Measurements from ENCODE around the gene VWA5B1.

VWA5B1 gene, protein sequence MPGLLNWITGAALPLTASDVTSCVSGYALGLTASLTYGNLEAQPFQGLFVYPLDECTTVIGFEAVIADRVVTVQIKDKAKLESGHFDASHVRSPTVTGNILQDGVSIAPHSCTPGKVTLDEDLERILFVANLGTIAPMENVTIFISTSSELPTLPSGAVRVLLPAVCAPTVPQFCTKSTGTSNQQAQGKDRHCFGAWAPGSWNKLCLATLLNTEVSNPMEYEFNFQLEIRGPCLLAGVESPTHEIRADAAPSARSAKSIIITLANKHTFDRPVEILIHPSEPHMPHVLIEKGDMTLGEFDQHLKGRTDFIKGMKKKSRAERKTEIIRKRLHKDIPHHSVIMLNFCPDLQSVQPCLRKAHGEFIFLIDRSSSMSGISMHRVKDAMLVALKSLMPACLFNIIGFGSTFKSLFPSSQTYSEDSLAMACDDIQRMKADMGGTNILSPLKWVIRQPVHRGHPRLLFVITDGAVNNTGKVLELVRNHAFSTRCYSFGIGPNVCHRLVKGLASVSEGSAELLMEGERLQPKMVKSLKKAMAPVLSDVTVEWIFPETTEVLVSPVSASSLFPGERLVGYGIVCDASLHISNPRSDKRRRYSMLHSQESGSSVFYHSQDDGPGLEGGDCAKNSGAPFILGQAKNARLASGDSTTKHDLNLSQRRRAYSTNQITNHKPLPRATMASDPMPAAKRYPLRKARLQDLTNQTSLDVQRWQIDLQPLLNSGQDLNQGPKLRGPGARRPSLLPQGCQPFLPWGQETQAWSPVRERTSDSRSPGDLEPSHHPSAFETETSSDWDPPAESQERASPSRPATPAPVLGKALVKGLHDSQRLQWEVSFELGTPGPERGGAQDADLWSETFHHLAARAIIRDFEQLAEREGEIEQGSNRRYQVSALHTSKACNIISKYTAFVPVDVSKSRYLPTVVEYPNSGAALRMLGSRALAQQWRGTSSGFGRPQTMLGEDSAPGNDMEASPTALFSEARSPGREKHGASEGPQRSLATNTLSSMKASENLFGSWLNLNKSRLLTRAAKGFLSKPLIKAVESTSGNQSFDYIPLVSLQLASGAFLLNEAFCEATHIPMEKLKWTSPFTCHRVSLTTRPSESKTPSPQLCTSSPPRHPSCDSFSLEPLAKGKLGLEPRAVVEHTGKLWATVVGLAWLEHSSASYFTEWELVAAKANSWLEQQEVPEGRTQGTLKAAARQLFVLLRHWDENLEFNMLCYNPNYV

DNA sequence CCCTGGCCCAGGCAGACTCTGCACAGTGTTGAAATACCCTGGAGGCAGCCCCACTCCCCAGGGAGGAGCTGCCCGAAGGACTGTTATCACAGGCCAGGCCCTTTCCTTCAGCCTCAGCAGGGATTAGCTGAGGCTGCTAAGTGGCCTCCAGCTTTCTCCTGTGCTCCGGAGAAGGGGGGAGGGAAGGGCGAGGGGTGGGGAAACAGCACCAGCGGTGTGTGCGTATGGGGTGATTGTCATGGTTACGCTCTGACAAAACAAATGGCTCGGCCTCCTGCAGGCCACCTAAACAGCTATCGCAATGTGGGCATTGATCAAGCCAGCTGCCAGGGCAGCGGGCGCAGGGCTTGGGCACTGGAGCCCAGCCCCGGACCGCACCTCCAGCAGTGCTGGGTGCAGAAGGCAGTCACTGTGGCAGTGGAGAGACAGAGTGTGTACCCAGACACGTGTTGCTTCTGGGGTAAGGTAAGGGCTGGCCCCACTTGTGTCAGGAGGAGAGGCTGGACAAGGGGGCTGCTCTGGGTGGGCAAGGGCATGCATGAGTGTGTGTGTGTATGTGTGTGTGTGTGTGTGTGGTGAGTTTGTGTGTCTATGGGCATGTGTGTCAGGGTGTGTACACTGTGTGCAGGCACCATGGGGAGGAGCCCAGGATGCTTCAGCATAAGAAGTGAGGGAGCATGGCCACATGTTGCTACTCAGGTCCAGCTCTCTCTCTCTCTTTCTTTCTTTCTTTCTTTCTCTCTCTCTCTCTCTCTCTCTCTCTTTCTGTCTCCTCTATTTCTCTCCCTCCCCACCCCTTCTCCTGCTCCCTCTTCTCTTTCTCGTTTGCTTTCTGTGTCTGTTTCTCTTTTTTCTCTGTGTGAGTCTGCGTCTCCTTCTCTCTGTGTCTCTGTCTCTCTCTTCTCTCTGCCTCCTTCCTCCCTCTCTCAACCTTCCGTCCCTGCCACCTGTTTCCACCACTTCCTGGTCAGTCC is at the start of gene VWA5B1:
Gene VWA5B1 (plus strand): TSS at position 252 of the 974 bp plus-strand sequence. CDS start 19,727 bp downstream, outside the sequence.
- peak in 1 of 2 donors; percentile 29 for DNase-seq (ENCODE audit: low read depth in 2 of 2)
- TF ChIP-seq, protein P1, sequence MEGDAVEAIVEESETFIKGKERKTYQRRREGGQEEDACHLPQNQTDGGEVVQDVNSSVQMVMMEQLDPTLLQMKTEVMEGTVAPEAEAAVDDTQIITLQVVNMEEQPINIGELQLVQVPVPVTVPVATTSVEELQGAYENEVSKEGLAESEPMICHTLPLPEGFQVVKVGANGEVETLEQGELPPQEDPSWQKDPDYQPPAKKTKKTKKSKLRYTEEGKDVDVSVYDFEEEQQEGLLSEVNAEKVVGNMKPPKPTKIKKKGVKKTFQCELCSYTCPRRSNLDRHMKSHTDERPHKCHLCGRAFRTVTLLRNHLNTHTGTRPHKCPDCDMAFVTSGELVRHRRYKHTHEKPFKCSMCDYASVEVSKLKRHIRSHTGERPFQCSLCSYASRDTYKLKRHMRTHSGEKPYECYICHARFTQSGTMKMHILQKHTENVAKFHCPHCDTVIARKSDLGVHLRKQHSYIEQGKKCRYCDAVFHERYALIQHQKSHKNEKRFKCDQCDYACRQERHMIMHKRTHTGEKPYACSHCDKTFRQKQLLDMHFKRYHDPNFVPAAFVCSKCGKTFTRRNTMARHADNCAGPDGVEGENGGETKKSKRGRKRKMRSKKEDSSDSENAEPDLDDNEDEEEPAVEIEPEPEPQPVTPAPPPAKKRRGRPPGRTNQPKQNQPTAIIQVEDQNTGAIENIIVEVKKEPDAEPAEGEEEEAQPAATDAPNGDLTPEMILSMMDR (IDR thresholded peaks at IDR 0.05; ENCODE audit: low read depth, low read length), result no peak
- H3K4me3 ChIP-seq (replicated peaks in 1 of 2; ENCODE audit: low read depth in 2 of 2, low read length in 2 of 2), result no peak within 1 kb of the TSS

DNA sequence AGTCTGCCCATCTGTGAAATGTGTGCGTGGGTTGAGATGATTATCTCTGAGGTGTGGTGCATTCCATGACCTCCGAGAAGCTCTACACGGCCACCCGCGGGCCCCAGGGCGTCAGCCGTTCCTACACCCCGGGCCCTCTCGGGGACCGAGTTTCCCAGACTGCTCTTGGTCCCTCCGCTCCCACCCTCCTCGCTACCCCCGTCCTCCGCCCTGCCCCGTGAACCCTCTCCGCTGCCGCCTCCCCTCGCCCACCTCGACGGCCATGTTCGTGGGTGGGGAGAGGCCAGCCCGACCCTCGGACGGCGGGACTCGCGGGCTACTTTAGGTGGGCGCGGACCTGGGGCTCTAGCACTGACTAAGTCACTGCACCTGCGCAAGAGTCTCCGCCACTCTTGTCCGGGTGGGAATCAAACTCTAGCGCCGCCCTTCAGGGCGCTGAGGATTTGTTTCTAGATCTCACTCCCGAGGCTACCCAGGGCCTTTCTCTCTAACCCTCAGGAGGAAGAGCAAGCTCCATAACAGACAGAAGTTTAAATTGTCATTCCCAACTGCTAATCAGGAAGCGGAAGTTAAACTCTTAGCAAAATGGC is 47.7 kb upstream of the VWA5B1 start:
- no peak for DNase-seq (ENCODE audit: low read depth in 2 of 2)
- no peak overlapping the region for H3K4me3 ChIP-seq (replicated peaks in 1 of 2; ENCODE audit: low read depth in 2 of 2, low read length in 2 of 2)
- TF ChIP-seq, protein P1 (IDR thresholded peaks at IDR 0.05; ENCODE audit: low read depth, low read length), result no peak

DNA sequence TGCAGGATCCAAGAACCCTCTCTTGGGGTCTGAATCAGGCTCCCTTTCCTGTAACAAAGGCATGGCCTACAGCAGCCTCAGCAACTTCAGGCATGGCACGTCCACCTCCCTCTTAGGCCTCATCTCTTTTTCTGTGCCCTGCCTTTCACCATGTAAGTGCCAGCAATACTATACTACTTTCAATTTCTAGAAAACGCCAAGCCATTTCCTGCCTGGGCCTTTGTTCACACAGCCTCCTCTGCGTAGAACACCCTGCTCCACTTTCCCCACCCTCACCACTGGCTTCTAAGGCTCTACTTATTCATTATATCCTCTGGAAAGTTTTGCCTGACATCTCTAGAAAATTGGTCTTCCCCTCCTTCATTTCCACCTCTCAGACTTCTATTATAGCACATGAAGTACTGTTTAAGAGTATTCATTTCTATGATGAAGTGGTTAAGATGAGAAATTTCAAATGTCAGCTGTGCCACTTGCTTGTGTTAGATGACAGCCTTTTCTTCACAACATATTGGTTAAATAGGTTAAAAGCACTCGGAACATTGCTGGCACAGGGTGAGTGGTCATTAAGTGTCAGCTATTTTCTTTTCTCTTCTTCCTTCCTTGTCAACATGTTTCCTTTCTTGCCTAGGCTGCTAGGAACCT is 41.6 kb upstream of the VWA5B1 start:
- H3K4me3 ChIP-seq (replicated peaks in 1 of 2; ENCODE audit: low read depth in 2 of 2, low read length in 2 of 2), result no peak overlapping the region
- DNase-seq (ENCODE audit: low read depth in 2 of 2), result no peak

DNA sequence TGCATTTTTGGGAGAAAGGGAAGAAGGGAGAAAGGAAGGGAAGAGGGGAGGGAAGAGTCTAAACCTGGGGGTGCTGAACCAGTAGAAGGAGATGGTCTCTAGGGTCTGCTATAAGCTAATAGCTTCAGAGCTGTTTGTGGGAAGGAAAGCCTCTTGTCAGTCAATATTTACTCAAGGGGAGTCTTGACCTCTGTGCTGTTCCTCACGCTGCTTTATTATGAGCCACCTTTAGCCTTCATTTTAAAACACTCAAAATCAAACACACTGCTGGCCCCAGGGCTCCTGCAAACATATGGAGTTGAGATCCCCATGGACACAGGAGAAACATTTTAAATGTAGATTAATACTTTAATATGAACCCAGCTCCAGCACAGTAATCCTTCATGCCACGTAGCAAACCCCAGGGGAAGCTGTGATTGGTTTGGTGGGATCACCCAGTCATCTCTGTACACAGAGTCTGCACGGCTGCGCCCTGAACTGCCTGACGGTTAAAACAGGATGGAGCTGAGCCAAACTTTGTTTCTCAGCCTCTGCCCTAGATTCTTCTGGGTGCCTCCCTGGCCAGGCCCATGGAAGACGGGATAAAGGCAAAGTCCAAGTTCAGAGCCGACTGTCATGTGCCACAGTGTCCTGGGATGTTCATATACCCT is 40.2 kb upstream of the VWA5B1 start:
- DNase-seq (ENCODE audit: low read depth in 2 of 2), result peak; percentile 43 to 68
- TF ChIP-seq, protein P1 (IDR thresholded peaks at IDR 0.05; ENCODE audit: low read depth, low read length), result no peak

More for the DNA sequence above, 41.6 kb upstream of the VWA5B1 start:
- TF ChIP-seq, protein P1 (IDR thresholded peaks at IDR 0.05; ENCODE audit: low read depth, low read length), result no peak

DNA sequence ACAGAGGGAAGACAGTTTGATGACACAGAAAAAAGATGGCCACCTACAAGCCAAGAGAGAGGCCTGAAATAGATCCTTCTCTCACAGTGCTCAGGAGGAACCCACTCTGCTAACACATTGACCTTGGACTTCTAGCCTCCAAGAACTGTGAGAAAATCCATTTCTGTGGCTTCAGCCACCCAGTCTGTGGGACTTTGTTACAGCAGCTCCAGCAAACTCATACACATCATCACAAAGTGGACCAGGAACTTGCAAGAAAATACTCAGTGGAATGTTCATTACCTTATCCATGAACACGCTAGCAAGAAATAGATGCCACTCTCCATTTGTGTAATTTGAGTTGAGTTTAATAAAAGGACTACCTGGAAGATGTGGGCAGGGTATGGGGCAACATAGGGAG is 38.1 kb upstream of the VWA5B1 start:
- TF ChIP-seq, protein P1 (IDR thresholded peaks at IDR 0.05; ENCODE audit: low read depth, low read length), result no peak
- DNase-seq (ENCODE audit: low read depth in 2 of 2), result no peak
- H3K4me3 ChIP-seq (replicated peaks in 1 of 2; ENCODE audit: low read depth in 2 of 2, low read length in 2 of 2), result no peak overlapping the region

More for the DNA sequence above, 40.2 kb upstream of the VWA5B1 start:
- H3K4me3 ChIP-seq (replicated peaks in 1 of 2; ENCODE audit: low read depth in 2 of 2, low read length in 2 of 2), result no peak overlapping the region

All from cardiac fibroblast (primary cell).